ENCODE data around the gene GLIS1. TPM values are rescaled to one million over a fixed set of nuclear protein-coding genes. Genes with fewer than 3 reads are reported as not detected.

Gene GLIS1
- total and polyA plus RNA-seq, 2 of the 8 experiments (the other 6 are each of a cell fraction or from before 2014, with no cell fraction given) = 0.15 to 0.22 TPM

- Histone ChIP-seq H3K4me2 (ENCODE audit: insufficient read depth in 1 of 2, low read depth in 2 of 2, low read length in 2 of 2) (no peak overlapping the region; a peak in 1 of 4 replicates), H4K91ac (replicated peaks; ENCODE audit: insufficient read length, low read length) (no peak overlapping the region), H4K5ac (ENCODE audit: insufficient read length, low read depth, low read length) (no peak overlapping the region), H3K27me3 (replicated peaks in 1 of 4; ENCODE audit: control insufficient read depth in 3 of 4, extremely low read depth in 1 of 4, insufficient read depth in 3 of 4, low read length in 3 of 4) (peaks cover 0 to 10% (median 3%) of the 10 kb centered on the region in 4 experiments; a peak in 3 of 7 replicates), H3K56ac (replicated peaks; ENCODE audit: insufficient read length, low read depth, low read length) (no peak overlapping the region), H2BK15ac (ENCODE audit: low read length) (peak overlapping the region; percentile 74; the same call in 1 of the 2 replicates), H3K9me3 (ENCODE audit: insufficient read depth in 2 of 2, low read depth in 1 of 2, low read length in 1 of 2) (no peaks in the 10 kb centered on the region), H3K18ac (ENCODE audit: extremely low read depth, low read length) (peak overlapping the region; percentile 27; the same call in 1 of the 2 replicates), H2BK12ac (ENCODE audit: low read depth, low read length) (peak overlapping the region; percentile 5; the same call in 1 of the 2 replicates), H3K36me3 (ENCODE audit: control insufficient read depth in 2 of 4, insufficient read depth in 4 of 4, low read length in 3 of 4) (no peaks in the 10 kb centered on the region), H3K79me1 (ENCODE audit: low read depth, low read length) (no peaks in the 10 kb centered on the region), H2AK5ac (ENCODE audit: low read depth, low read length) (no peak overlapping the region; the same call in 1 of the 2 replicates), H3K4me1 (replicated peaks in 1 of 4; ENCODE audit: control insufficient read depth in 3 of 4, insufficient read depth in 4 of 4, low read length in 3 of 4) (peaks cover 4 to 20% (median 14%) of the 10 kb centered on the region in 4 experiments), H2BK20ac (ENCODE audit: low read length) (peak overlapping the region; percentile 9; the same call in 1 of the 2 replicates), H4K20me1 (replicated peaks in 1 of 2; ENCODE audit: control insufficient read depth in 1 of 2, insufficient read depth in 2 of 2, low read length in 2 of 2) (no peaks in the 10 kb centered on the region), H3K4me3 (ENCODE audit: extremely low read depth in 1 of 4, insufficient read depth in 2 of 4, low read depth in 3 of 4, low read length in 4 of 4) (no peak overlapping the region), H2BK120ac (replicated peaks; ENCODE audit: low read depth, low read length) (no peak overlapping the region), H3K27ac (ENCODE audit: low read depth, low read length) (no peak overlapping the region), H2AFZ (ENCODE audit: low read length) (peak overlapping the region; percentile 25; the same call in 1 of the 2 replicates), H3K4ac (replicated peaks; ENCODE audit: insufficient read length, low read depth, low read length) (no peak overlapping the region), H4K8ac (ENCODE audit: extremely low read depth, insufficient read depth, low read length) (no peak overlapping the region), H3K23ac (ENCODE audit: insufficient read length) (no peak overlapping the region), H3K79me2 (ENCODE audit: control insufficient read depth in 1 of 2, insufficient read depth in 2 of 2, low read length in 2 of 2) (no peaks in the 10 kb centered on the region), H3K9ac (replicated peaks in 1 of 4; ENCODE audit: extremely low read depth in 1 of 4, low read depth in 3 of 4, low read length in 3 of 4) (no peak overlapping the region), H3K14ac (ENCODE audit: insufficient read length) (no peak overlapping the region), H2BK5ac (ENCODE audit: low read depth, low read length) (no peak overlapping the region; the same call in 1 of the 2 replicates), H3K23me2 (ENCODE audit: low read depth, low read length) (no peaks in the 10 kb centered on the region; the same call in 1 of the 2 replicates)
- 79% methylated on average over 13 of the region's 13 CpGs; no CpG with 5 or more reads in 1 of the 2 experiments for WGBS, 2 experiments (ENCODE audit: extremely low coverage in 1 of 2, insufficient coverage in 1 of 2, insufficient read length in 1 of 2, insufficient replicate concordance in 2 of 2, low coverage in 1 of 2, low lambda C conversion rate in 2 of 2, missing lambda C conversion rate in 1 of 2)
- POLR2A ChIA-PET (ENCODE audit: partially characterized antibody) = no interaction called here
- CTCF ChIA-PET (ENCODE audit: partially characterized antibody) = interaction anchor here (0.6 to 10.7 kb wide), 15 partner anchors 10 to 200 kb away, joined by 3 to 129 read pairs (median 5); no protein-coding TSS in a partner anchor
- FAIRE-seq = no peak
- DNase-seq (ENCODE audit: low read depth in 1 of 2, low spot score in 2 of 2) = no peak
- TF ChIP-seq HDAC2 (IDR thresholded peaks at IDR 0.05; ENCODE audit: borderline replicate concordance in 1 of 2, low read depth in 2 of 2, low read length in 2 of 2) = no peak
- no peak for TF ChIP-seq ASH2L (IDR thresholded peaks at IDR 0.05; ENCODE audit: low read length)
These were observed 52.6 kb downstream of the GLIS1 start for GRCh38 chr1:53686091-53686964.

Data from H1 (cell line).